HG02642 (cell line): ENCODE measurements around the gene ACP7.
"Not testable (repeated sequence)": the region's sequence is repeated elsewhere in the genome, so short reads cannot be mapped to it uniquely, and the experiment has no call there.

Experiments used
- ATAC-seq: cut with Tn5 transposase; IDR thresholded peaks from one replicate; pipeline ENCODE4 v1.9.1; 2021; ENCODE audit warnings: mild to moderate bottlenecking; ENCODE audit not compliant: unreplicated experiment, poor library complexity

ACP7 gene

DNA sequence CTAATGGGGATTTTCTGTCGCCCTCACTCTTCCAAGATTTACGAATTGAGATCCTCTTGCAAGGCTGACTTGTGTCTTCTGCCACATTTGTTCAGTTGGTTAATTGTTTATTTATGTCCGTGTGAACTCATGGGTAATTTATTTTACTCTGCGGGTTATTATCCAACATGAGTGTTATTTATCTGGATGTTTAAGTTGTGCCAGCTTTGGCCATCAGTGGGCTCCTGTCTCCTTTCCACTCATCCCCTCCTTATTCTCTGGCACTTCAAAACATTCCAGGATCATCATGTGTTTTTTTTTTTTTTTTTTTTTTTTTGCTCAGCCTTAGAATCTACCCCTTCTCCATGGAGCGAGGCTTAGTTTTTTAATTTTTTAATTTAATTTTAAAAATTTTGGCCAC is 19.0 kb downstream of the ACP7 start:
- ATAC-seq = no peak

DNA sequence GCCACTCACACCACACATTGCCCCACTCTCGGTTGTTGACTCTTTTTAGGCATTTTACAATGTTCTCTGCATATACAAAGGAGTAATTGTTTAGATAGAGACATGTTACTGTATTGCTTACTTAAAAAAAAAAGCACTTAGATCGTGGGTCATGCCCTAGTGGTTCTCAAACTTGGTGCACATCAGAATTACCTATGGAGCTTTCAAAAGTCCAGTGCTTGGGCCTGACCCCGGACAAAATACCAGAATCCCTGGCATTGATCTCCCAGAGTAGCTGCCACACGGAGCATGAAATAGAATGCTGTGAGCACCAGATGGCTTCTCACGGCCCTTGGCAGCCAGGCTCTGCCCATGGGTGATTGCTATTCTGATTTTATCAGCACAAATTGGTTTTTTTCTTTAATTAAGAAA is 20.0 kb downstream of the ACP7 start:
- no peak for ATAC-seq

DNA sequence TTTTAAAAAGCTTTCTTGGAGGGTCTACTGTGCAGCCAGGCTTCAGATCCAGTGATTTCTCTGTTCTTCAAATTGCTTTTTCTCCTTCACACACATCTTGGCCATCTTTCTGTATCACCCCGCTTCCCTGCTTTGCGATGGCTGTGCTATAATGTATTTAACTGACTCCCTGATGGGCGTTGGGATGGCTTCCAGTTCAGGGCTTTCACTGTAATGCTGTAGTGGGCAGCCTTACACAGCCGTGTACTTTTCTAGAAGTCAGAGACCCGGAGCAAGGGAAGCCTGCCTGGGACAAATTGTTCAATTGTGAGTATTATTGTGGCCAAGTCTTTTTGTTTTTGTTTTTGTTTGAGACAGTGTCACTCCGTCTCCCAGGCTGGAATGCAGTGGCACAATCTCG is 22.0 kb downstream of the ACP7 start:
- ATAC-seq = no peak

DNA sequence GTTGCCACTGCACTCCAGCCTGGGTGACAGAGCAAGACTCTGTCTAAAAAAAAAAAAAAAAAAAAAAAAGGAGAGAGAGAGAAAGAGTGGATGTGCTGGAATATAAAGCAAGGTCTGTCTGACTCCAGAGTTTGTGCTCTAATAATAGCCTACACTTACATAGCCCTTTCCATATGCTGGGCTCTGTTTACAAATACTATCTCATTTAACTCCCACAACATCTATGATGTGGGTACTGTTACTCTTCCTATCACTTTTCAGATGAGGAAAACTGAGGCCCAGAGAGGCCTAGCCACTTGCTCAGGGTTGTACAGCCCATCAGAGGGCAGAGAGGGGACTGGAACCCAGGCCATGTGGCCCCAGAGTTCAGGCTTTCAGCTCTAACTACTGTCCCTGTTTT is 25.5 kb downstream of the ACP7 start:
- ATAC-seq = no peak

DNA sequence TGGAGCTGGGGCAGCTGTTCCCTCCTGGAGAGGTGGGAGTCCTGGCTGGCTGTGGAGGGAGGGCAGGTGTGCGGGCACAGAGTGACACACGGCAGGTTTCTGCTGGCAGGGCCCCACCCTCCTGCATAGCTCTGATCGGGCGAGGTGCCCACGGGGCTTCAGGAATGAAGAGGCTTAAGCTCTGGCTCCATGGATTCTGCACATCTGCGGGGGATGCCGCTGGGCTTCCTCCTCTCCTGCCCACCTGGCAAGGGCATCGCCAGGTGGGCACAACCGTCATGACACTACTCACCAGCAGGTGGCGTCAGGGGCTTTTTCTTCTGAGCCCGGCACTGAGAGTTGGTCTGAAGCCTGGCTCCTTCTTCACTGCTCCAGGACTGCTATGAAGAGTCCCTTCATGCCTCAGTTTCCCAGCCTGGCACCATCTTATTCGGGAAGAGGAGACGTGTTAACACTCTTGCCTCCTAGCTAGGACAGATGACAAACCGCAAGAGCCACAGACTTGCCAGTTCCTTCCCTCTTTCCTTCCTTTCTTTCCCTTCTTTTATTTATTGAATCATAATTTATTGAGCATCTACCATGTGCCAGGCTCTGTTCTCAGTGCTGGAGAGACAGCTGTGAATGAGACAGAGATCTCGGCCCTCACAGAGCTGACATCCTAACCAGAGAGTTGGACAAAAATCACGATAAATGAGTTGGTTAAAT is 26.2 kb downstream of the ACP7 start:
- ATAC-seq = no peak

DNA sequence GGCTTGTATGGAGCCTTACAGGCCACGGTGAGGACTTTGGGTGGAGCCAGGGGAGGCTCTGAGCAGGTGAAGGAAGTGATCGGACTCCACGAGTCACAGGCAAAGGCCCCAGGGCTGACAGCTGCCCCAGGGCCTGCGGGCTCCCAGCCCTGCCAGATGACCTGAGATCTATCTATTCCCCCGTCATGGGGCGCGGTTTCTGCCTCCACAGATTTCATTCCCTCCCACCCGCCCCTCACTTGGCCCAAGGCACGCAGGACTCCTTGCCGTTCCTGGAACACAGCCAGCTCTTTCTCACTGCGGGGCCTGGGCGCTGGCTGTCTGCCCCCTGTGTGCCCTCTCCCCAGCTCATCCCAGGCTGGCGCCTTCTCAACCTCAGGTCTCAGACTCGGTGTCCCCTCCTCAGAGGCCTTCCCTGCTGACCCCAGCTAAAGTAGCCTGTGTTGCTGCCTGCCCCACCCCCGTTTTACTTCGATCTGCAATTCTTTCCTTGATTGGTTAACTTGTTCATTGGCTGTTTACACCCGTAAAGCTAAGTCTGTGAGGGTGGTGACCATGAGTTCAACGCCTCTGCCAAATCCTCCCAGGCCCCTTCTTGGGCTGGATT is 27.5 kb downstream of the ACP7 start:
- ATAC-seq = no peak

DNA sequence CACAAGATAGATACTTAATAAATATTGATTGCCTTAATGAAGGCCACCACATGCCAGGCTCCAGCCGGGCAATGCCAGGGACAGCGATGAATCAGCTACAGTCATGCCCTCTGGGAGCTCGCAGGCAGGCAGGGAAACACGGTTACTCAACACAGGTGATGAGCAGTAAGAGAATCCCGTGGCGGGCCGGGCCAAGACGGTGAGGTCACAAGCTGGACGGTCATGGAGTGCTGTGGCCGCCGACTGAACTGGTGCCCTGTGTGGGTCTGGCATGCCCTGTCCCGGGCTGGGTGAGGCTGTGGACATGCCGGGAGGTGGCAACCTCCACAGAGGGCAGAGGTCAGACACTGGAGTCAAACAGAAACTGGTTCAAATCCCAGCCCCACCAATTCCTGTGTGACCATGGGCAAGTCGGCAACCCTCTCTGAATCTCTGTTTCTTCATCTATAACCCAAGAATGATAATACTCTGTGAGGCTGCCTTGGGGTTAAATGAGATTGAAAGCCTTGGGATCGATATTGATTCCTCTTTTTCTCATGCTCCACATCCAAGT is 28.2 kb downstream of the ACP7 start:
- no peak for ATAC-seq

DNA sequence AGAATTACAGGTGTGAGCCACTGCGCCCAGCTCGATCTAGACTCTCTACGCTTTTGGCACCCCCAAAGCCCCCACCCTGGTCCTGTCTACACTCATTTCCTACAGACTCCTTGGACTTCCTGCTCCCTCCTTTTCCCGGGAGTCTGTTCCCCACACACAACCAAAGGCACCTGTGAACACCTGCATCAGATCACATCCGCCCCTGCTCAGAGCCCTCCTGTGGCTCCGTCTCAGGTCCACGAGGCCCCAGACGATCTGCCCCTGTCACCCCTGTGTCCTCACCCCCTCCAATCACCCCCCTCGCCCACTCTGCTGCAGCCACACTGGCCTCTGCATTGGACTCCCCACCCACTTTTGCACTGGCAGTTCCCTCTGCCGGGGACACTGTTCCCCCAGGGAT is 29.0 kb downstream of the ACP7 start:
- ATAC-seq = no peak

DNA sequence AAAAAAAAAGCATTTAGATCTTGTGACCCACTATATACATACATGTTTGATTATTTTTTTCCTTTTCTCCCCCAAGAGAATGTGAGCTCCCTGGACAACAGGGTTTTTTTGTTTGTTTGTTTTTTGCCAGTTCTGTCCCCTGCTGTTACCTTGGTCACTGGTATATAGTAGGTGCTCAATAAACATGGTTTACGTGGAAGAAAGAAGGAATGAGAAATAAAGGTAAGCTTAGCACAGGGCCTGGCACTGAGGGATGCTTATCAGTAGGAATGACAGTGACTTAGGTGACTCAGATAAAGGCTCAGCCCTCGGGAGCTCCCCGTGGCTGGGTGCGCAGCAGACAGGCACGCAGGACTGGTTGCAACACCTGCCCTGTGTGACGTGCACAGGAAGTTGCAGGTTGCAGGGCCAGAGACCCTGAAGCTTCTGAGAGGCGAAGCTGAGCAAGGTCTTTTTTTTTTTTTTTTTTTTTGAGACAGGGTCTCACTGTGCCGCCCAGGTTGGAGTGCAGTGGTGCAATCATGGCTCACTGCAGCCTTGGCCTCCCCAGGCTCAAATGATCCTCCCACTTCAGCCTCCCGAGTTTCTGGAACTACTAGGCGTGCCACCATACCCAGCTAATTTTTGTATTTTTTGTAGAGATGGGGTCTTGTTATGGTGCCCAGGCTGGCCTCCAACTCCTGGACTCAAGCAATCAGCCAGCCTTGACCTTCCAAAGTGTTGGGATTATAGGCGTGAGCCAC is 31.1 kb downstream of the ACP7 start:
- no peak for ATAC-seq

DNA sequence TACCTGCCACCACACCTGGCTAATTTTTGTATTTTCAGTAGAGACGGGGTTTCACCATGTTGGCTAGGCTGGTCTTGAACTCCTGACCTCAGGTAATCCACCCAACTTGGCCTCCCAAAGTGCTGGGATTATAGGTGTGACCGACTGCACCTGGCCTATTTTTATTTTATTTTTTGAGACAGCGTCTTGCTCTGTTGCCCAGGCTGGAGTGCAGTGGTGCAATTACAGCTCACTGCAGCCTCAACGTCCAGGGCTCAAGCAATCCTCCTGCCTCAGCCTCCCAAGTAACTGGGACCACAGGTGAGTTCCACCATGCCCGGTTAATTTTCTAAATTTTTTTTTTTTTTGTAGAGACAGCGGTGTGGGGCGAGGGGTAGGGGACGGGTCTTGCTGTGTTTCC is 32.9 kb downstream of the ACP7 start:
- not testable (repeated sequence) for ATAC-seq

DNA sequence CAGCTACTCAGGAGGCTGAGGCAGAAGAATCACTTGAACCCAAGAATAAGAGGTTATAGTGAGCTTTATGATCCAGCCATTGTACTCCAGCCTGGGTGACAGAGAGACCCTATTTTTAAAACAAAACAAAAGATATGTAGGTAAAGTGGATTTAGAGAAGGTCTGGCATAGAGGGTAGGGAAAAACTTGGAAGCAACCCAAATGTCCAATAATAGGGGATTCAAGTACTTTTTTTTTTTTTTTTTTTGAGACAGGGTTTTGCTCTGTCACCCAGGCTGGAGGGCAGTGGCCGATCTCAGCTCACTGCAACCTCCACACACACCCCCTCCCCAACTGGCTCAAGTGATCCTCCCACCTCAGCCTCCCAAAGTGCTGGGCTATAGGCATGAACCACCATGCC is 35.7 kb downstream of the ACP7 start:
- ATAC-seq = no peak

DNA sequence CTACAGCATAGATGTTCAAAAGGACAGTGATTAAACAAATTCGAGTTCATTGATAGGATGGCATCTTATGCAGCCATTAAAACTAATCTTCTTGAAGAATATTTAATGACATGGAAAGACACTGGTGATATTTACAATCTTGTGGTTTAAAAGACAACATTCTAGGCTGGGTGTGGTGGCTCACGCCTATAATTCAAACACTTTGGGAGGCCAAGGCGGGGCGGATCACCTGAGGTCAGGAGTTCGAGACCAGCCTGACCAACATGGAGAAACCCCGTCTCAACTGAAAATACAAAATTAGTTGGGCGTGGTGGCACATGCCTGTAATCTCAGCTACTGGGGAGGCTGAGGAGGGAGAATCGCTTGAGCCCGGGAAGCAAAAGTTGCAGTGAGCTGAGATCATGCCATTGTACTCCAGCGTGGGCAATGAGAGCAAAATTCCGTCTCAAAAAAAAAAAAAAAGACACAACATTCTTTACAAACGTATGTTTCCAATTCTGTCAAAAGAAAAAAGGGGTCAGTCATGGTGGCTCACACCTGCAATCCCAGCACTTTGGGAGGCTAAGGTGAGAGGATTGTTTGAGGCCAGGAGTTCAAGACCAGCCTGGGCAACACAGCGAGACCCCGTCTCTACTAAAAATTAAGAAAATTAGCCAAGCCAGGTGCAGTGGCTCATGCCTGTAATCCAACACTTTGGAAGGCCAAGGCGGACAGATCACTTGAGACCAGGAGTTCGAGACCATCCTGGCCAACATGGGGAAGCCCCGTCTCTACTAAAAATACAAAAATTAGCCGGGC is 39.0 kb downstream of the ACP7 start:
- ATAC-seq = no peak

DNA sequence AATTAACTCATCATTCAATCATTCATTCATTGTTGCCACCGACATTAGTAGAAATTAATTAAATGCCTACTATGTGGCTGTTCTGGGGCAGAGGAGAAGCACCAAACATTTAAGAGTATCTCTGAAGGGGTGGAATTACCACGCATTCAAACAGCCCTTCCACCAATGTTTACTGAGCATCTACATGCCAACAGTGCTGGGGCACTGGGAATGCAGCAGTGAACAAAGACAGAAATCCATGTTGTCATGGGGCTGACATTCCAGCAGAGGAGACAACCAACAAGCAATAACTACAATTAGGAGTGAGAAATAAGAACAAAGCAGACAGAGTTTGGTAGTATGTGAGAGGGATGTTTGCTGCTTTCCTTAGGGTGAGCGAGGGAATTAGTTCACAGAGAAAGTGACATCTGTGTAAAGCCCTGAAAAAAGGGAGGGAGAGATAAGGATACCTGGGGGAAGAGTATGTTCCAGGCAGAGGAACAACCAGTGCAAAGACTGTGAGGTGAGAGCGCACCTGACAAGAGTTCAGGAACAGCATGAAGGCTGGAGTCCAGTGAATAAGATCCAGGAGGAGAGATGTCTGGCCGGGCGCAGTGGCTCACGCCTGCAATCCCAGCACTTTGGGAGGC is 40.1 kb downstream of the ACP7 start:
- ATAC-seq = no peak

DNA sequence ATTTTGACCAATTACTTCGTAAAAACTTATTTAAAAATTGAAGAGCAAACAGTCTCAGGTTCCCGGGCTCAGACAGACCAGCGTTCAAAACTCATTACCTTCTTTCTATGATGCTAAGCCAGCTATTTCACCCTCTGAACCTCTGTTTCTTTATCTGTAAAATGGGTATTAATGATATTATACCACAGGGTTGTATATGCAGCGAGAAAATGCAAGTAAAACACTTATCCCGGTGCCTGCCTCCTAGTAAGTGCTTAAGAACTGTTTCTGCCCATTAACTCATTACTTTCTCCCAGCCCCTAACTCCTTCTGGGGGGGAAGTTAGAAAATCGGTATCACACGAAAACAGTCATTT is 41.0 kb downstream of the ACP7 start:
- ATAC-seq = no peak

DNA sequence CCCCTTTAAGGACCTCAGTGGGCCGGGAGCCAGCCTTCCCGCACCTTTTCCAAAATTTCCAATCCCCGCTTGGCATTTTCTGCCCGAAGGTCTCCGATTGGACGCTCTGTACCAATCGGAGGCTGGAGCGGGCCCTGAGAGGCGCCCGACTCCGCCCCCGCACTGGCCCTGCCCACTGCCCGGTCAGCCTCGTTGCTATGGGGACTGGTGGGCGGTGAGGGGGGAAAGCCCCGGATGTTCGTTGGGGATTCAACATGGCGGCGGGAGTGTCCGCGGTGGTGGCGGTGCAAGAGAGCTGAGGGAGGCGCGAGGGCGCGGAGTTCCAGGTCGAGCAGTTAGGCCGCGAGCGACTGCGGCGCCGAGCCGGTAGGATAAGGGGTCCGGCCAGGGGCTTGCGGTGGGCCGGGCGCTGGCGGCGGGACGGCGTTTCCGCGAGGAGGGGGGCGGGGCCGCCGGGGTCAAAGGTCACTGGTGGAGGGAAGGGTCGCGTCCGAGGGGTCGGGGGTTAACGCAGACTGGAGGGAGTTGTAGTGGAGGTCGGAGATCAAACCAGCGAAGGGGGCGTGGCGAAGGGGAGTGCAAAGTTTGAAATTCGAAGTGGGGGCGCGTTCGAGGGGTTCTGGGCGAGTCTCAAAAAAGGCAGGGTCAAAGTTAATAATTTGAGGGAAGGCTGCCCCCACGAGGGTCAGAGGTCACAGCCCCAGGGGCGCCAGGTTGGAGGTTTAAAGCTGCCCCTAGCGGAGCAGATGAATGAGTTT is 41.6 kb downstream of the ACP7 start, which contains the start of gene PAK4:
PAK4 (plus strand) TSS at position 233 of the 758 bp plus-strand sequence. CDS start 43,768 bp downstream, outside the sequence.
- ATAC-seq = peak; percentile 95

DNA sequence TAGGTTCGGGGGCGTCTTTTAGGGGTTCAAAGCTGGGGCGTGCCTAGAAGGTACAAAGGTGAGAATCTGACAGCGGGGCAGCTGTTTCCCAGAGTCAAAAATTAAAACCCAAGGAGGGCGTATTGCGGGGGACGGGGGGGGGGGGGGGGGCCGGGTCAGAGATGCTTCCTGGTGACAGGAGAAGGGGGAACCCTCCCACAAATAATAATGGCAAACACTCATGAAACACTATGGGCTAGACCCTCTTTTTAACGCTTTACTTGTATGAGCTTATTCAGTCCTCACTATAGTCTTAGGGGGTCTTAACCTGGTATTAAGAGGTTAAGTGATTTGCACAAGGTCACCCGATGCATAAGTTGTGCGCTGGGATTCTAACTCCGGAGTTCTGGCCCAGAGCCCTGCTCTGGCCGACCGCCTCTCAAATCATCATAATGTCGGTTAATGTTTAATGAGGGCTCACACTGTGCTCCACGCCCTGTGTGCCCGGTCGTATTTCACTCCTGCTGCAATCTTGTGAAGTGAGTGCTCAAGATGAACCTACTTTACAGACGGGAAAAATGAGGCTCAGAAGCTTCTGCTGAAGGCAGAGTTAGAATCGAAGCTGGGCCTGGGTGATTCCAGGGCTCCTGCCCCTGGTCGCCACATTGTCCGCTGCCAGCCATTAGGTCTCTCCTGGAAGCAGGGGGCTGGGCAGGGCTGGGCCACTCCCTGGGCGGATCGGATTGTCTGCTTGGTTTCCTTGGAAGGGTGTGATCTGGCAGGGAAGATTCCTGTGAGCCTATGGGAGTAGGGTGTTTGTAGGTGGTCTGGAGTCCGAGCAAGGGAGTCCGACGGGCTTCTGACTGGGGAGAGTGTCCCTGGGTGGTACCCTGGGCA is 42.4 kb downstream of the ACP7 start:
- no peak for ATAC-seq

DNA sequence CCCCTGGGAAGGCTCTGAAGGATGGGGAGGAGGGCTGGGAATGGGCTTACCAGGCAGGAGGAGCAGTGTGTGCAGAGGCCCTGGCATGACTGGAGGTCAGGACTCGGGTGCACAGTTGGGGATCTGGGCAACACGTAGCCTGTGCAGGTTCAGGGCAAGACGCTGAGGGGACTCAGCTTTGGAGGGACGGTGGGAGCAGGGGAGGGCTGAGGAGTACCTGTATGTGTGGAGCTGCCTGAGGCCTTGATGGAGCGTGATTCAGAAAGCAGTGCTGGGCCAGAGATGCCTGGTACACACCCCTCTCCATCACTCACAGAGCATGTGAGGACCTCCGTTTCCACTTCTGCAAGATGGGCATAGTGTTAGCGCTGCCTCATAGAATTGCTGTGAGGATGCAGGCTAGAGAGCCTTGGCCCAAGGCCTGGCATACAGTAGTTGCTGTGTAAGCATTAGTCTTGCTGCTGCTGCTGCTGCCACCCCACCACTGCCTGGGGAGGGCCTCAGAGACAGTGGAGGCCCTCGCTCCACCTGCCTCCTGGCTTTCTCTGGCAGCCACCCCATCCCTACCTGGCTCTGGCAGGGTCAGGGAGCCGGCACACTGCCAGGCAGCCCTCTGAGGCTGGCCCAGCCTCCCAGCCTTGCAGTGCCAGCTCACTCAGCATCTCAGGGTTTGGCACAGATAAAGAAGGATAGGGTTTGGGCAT is 43.8 kb downstream of the ACP7 start:
- ATAC-seq = no peak
